HS-5 (cell line): ENCODE measurements around the gene ANKRD50.

Experiments used
- DNase-seq: peaks from one replicate; pipeline ENCODE4 v3.0.0-alpha.2; 2012; ENCODE audit warnings: low read depth

Gene ANKRD50

GRCh38 chr4:124635331-124635730, 77.2 kb downstream of the ANKRD50 start:
- no peak for DNase-seq

DNA sequence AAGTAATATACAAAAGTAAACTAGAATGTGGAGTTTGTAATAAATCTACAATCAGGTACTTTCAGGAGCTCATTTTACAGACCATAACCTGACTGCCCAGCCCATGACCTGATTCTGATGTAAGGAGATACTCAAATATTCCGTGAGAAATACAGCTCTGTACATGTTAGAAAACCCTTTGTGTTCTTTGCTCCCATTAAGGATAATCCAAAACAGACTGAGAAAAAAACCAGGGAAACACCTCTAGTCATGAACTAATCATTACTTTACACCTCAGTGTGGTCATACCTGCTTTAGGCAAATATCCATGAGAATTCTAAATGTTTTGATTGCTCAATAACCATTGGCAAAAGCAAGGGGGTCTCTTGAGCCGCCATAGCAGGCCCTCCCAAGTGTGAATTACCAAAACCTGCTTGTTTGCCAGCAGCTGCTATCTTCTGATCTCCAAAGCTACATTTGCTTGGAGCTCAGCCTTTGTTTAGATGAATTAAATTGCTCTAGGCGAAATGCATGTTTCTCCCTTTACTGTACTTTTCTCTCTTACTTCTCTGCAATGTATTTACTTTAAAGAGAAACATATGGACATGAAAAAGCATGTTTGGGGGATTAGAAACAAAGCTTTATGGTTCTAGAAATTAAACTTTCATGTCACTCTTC, 79.1 kb downstream of the ANKRD50 start:
- no peak for DNase-seq

GRCh38 chr4:124632439-124632838, 80.1 kb downstream of the ANKRD50 start:
- no peak for DNase-seq

GRCh38 chr4:124631760-124632159, 80.8 kb downstream of the ANKRD50 start:
- peak; percentile 74 for DNase-seq

GRCh38 chr4:124629681-124630080, 82.9 kb downstream of the ANKRD50 start:
- DNase-seq: no peak
